SU-DHL-6 (cell line): ENCODE measurements around the gene CYTH1.

ENCODE experiments used
- H2AFZ ChIP-seq: fragments of 200-600 bp; sonication (generic); 2 replicates; pipeline ENCODE4 v1.6.1; 2014; ENCODE audit warnings: low read depth, mild to moderate bottlenecking, moderate library complexity, mixed read lengths, antibody characterized with exemption, low read length; ENCODE audit not compliant: severe bottlenecking
- H3F3A ChIP-seq: fragments of 200-600 bp; shearing (Covaris generic); 2 replicates; pipeline ENCODE4 v1.6.0; 2016; ENCODE audit warnings: antibody characterized with exemption, mild to moderate bottlenecking; ENCODE audit not compliant: insufficient read depth
- H3K27ac ChIP-seq: fragments of 200-600 bp; sonication (generic); 2 replicates; pipeline ENCODE4 v1.5.1; 2016; ENCODE audit warnings: low read depth, mild to moderate bottlenecking, low read length, moderate library complexity, mixed read lengths
- H3K27me3 ChIP-seq: fragments of 200-600 bp; sonication (generic), shearing (Covaris generic); 2 replicates; pipeline ENCODE4 v1.6.0; 2014; ENCODE audit warnings: mild to moderate bottlenecking, low read length
- H3K36me3 ChIP-seq: fragments of 200-600 bp; sonication (generic); 2 replicates; pipeline ENCODE4 v1.6.1; 2014; ENCODE audit warnings: mild to moderate bottlenecking, low read length, mixed read lengths
- H3K4me2 ChIP-seq: fragments of 300-600, 200-600 bp; shearing (Covaris generic), sonication (generic); 2 replicates; pipeline ENCODE4 v1.6.0; 2014; ENCODE audit warnings: low read length, low read depth, mild to moderate bottlenecking; ENCODE audit not compliant: poor library complexity, severe bottlenecking
- H3K4me3 ChIP-seq: fragments of 200-600 bp; sonication (generic); 2 replicates; pipeline ENCODE4 v1.5.1; 2014; ENCODE audit warnings: antibody characterized with exemption, low read length, mild to moderate bottlenecking, mixed read lengths; ENCODE audit not compliant: insufficient read depth, poor library complexity, severe bottlenecking
- H3K79me2 ChIP-seq: fragments of 200-600 bp; sonication (generic); 2 replicates; pipeline ENCODE4 v1.6.1; 2014; ENCODE audit warnings: mild to moderate bottlenecking, low read length, moderate library complexity; ENCODE audit not compliant: insufficient read depth
- H3K9ac ChIP-seq: fragments of 200-600 bp; sonication (generic); 2 replicates; pipeline ENCODE4 v1.7.0; 2014; ENCODE audit warnings: mild to moderate bottlenecking, low read length
- H3K9me2 ChIP-seq: fragments of 200-600 bp; sonication (generic); replicated peaks from 2 replicates; pipeline ENCODE4 v1.6.1; 2014; ENCODE audit warnings: low read length; ENCODE audit not compliant: insufficient read depth
- H3K9me3 ChIP-seq: fragments of 200-600 bp; sonication (generic); 2 replicates; pipeline ENCODE4 v1.6.1; 2014; ENCODE audit warnings: low read length, mixed read lengths; ENCODE audit not compliant: insufficient read depth
- H4K20me1 ChIP-seq: fragments of 200-600 bp; sonication (generic); 2 replicates; pipeline ENCODE4 v1.6.1; 2014; ENCODE audit warnings: low read depth, mild to moderate bottlenecking, antibody characterized with exemption, low read length, moderate library complexity, mixed read lengths
- CTCF ChIP-seq: fragments of 200-600 bp; sonication (generic); IDR thresholded peaks from one replicate; pipeline ENCODE4 v1.5.1; 2017; ENCODE audit warnings: antibody characterized with exemption, mild to moderate bottlenecking, low read length, moderate library complexity; ENCODE audit not compliant: insufficient read depth, poor library complexity, severe bottlenecking
- EZH2phosphoT487 ChIP-seq: fragments of 200-600 bp; sonication (generic), shearing (Covaris generic); conservative IDR thresholded peaks from 2 replicates; pipeline ENCODE4 v1.6.1; 2018; ENCODE audit warnings: mild to moderate bottlenecking, antibody characterized with exemption, low read length, moderate library complexity, mixed read lengths

CYTH1 gene

GRCh38 chr17:78800132-78800931 lies 18.3 kb upstream of the CYTH1 start:
- no peak for TF ChIP-seq EZH2phosphoT487
- no peak for TF ChIP-seq CTCF
- H3K79me2 ChIP-seq, result no peaks in the 10 kb centered on the region

GRCh38 chr17:78798695-78799559 lies 16.9 kb upstream of the CYTH1 start:
- no peaks in the 10 kb centered on the region for H3K9me3 ChIP-seq
- TF ChIP-seq CTCF (peak; percentile 29), EZH2phosphoT487 (no peak)
- H4K20me1 ChIP-seq, result no peaks in the 10 kb centered on the region
- no peak overlapping the region for H3K9ac ChIP-seq
- no peak overlapping the region for H3K4me3 ChIP-seq
- H3K79me2 ChIP-seq, result no peaks in the 10 kb centered on the region
- H3K27ac ChIP-seq, result no peak overlapping the region
- H3K36me3 ChIP-seq, result no peaks in the 10 kb centered on the region; the same call in 1 of the 2 replicates
- no peaks in the 10 kb centered on the region for H3K9me2 ChIP-seq
- no peak overlapping the region for H3K4me2 ChIP-seq
- no peak overlapping the region for H2AFZ ChIP-seq
- H3F3A ChIP-seq, result no peaks in the 10 kb centered on the region
- no peaks in the 10 kb centered on the region for H3K27me3 ChIP-seq

More at GRCh38 chr17:78800132-78800931, 18.3 kb upstream of the CYTH1 start:
- Histone ChIP-seq H3F3A (no peaks in the 10 kb centered on the region), H4K20me1 (no peaks in the 10 kb centered on the region), H3K27me3 (no peaks in the 10 kb centered on the region), H3K9ac (no peak overlapping the region), H3K27ac (no peak overlapping the region), H3K36me3 (peaks cover 3% of the 10 kb centered on the region; the same call in 1 of the 2 replicates), H2AFZ (no peak overlapping the region), H3K4me2 (no peak overlapping the region), H3K9me3 (no peaks in the 10 kb centered on the region), H3K9me2 (no peaks in the 10 kb centered on the region), H3K4me3 (no peak overlapping the region)

- Histone ChIP-seq H3K9ac (no peak overlapping the region), H3K4me2 (no peak overlapping the region), H4K20me1 (no peaks in the 10 kb centered on the region), H2AFZ (no peak overlapping the region), H3K9me2 (no peaks in the 10 kb centered on the region), H3K27ac (no peak overlapping the region), H3K36me3 (no peaks in the 10 kb centered on the region), H3F3A (no peaks in the 10 kb centered on the region), H3K79me2 (no peaks in the 10 kb centered on the region), H3K9me3 (no peaks in the 10 kb centered on the region), H3K4me3 (no peak overlapping the region), H3K27me3 (no peaks in the 10 kb centered on the region)
- TF ChIP-seq EZH2phosphoT487 (no peak), CTCF (no peak)
Measured at GRCh38 chr17:78797691-78798585, 15.9 kb upstream of the CYTH1 start.
